GM19463 (cell line): ENCODE results near the gene CCDC60.

Source experiments
- ATAC-seq: cut with Tn5 transposase; IDR thresholded peaks from one replicate; pipeline ENCODE4 v1.9.1; 2021; ENCODE audit warnings: mild to moderate bottlenecking, moderate library complexity; ENCODE audit not compliant: unreplicated experiment

The CCDC60 gene

DNA sequence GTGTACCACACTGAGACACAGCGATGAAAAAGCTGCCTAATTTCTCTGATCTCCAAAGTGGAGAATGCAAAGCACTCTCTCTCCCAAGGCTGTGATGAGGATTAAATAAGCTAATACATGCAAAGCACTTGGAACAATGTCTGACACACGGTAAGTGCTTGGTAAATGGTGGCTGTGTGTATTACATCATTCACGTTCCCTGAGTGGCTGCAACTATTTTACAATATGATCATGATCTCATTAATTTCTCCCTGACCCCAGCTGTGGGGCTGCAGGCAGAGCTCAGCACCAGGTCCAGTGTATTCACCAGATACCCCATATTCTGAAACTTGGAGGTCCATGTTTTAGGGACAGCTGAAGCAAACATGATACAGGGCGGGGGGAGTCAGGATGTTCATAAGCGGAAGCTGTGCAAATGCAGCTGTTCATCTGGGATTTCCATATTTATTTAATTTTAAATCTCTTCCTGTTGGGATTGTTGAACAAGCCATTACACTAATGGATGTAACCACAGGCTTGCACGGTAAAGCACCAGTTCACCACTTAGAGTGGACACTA is 106.4 kb downstream of the CCDC60 start:
- ATAC-seq = no peak

DNA sequence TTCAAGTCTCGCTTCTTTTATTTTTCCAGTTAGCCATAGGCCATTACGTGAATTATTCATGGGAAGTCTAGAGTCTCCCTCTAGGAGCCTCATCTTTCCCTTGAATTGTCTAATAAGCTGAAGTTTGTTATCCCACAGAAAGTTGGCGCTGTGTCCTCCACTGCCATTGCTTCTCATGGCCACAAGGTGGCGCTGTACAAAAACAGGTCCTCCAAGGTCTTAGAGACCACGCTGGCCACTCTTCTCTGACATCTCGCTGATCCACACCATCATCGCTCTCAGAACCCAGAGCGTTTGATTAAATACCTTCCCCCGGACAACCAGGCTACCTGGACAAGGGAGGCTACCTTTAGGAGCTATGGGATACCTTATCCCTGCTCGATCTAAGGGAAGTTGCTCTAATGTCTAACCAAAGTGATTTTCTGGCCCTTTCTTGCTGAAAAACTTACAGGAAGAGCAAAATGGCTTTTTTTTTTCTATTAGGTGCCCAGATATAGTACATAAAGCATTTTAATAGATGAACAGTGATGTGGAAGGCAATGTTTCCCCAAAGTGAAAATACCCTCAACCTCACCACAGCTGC is 110.0 kb downstream of the CCDC60 start:
- no peak for ATAC-seq

DNA sequence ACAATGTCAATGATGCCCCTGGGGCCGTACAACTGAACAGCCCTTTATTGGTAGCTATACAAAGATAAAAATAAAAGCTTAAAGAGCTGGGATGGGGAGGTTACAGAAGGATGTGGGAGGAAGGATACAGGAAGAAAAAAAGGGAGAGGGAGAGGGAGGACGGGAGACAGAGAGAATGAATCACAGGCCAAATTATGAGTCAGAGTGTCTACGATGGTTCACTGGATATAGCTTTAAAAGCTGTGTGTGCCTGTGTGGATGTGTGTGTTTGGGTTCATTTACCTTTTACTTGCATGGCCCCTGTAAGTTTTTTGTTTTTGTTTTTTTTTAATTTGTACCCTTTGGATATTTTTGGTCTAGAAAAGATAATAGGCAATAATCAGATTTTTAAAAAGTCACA is 111.9 kb downstream of the CCDC60 start:
- ATAC-seq = no peak

DNA sequence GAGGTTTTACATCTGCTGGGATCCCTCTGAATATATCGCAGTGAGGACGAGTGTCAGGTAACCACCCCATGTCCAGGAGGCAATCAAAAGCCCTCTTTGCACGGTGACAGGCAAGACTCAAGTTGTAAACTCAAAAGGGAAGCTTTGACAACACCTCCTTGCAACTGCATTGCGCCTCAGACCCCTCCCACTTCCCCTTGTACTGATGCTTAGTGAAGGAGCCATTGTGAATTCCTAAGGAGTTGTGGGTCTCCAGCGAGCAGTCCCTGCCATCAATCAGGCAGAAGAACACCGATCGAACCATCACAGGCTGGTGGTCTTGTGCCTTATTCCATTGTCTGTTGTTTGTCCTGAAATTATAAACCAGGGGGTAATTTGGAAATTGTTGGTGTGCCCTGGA is 112.6 kb downstream of the CCDC60 start:
- ATAC-seq = no peak

DNA sequence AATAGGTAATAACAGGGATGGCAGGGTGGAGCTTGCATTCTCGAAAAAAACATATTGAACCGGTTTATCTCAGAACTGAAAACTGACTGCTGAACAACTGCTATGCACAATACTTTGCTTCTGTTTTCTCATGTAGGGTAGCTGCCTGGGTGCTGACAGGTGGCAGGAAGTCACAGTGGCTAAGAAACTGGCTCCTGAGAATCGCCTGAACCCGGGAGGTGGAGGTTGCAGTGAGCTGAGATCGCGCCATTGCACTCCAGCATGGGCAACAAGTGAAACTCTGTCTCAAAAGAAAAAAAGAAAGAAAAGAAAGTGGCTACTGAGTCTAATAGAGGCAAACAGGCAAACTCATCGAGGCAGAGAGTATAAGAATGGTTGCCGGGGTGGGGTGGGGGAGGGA is 113.1 kb downstream of the CCDC60 start:
- no peak for ATAC-seq

DNA sequence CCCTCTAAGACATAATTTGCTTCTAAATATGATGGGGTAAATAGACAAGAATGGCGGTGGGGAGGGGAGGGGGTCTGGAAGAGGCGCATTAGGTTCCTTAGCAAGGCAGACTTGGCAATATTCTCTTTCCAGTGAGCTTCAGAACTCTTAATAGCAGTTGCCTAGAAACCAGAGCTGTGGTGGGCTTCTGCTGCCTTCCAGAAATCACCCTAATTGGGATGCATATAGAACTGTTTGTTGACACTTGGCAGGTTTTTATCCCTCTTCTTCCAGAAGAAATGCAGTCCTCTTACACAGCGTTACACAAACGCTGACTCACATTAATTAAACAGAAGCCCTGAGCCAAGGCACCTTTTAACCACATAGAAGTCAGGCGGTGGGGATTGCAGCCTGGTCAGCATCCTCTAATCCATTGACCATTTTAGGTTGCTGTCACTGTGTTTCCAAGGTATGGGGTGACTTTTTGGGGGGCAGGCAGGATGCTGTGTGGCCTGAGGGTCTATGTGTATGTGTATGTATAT is 114.1 kb downstream of the CCDC60 start:
- ATAC-seq = no peak

DNA sequence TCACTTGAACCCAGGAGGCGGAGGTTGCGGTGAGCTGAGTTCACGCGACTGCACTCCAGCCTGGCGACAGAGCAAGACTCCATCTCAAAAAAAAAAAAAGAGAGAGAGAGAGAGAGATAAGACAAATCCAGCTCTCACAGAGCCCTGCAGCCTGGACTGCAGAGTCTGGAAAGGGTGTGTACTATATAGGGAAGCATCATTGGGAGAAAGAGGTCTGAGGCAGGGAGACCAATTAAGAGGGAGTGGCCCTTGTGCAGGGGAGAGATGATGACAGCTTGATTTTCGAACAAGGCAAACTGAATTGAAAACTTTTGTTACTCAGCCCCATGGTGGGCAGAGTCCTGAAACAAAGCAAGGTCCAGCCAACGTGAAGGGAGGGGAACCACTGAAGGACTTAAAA is 116.2 kb downstream of the CCDC60 start:
- ATAC-seq = no peak

DNA sequence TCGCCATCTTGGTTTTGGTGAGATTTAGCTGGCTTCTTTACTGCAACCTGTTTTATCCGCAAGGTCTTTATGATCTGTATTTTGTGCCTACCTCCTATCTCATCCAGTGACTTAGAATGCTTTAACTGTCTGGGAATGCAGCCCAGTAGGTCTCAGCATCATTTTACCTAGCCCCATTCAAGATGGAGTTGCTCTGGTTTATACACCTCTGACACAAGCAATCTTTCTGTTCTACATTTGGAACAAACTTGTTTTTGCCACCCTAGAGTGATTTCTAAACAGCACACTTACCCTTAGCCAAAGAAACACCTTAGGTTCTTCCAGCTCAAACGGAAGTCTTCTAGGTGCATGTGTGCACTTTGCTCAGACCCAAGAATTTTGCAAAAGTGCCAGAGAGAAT is 122.3 kb downstream of the CCDC60 start:
- no peak for ATAC-seq

DNA sequence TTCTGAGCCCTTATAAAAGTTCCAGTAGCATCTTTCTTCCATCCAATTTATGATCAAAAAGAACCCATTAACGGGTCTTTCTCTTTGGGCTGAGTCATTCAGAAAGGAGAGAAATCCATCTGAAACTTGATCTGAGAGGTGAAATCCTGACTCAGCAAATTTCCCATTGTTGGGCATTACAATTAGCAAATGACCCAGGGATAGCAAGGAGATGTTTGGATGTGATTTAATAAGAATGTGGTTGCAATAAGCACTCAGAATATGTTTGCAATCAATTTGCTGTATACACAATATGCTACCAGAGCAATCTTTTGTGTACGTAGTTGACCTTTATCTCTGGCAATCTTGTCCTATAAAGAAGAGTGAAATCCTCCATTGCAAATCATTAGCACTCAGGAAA is 122.7 kb downstream of the CCDC60 start:
- ATAC-seq = no peak

DNA sequence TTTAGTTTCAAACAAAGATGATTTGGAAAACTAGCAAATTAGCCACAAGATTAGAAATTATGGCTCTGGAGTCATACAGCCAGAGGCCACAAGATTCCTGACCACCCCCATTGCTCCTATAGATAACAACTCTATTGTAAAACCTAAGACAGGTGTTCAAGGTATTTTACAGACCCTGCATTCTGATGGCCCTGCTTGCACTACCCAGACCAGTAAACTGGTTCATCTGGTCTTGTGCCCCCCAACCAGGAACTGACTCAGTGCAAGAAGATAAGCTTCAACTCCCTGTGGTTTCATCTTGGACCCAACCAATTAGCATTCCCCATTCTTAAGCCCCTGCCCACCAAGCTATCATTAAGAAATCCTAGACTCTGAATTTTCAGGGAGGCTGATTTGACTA is 125.0 kb downstream of the CCDC60 start:
- no peak for ATAC-seq

DNA sequence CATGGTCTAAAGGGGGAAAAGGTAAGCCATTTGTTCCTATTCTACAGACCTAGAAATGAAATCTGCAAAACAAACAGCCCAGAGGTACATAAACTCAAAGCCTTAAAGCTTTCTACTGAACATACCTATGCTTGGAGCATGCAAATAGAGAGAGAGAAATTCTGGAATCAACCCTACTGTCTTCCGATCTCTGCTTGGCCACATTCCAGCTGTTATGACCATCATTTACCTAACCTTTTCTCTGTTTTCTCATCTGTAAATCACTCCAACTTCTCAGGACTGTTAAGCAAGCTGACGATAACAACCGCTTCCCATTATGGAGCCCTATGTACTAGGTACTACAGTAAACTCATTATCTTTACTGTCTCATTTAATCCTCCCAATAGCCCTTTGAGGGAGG is 126.3 kb downstream of the CCDC60 start:
- ATAC-seq = no peak

DNA sequence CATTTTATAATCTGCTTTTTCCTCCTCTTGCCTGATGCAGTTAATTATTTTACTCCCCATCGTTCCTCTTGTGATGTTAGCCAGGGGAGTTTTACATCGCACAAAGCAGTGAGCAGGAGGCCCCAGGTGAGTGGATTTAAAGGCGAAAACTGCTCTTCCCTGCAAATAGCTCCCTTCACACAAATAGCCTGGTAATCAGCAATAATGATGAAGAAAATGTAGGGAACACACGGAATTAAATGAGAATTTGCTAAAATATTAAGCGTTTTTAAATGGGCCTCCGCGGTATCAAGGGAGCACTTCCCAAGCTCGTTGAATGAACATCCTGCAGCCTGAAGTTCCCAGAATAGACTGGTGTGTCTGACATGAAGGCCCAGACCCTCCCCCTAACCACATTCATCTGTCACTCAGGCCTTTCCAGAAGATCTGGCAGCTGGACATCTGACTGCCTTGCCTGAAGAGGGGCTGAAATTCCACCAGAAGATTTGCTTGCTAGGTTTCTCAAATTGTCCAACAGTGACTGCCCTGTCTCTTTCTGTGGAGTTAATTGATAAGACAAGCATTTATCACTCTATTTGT is 127.2 kb downstream of the CCDC60 start:
- ATAC-seq = no peak

DNA sequence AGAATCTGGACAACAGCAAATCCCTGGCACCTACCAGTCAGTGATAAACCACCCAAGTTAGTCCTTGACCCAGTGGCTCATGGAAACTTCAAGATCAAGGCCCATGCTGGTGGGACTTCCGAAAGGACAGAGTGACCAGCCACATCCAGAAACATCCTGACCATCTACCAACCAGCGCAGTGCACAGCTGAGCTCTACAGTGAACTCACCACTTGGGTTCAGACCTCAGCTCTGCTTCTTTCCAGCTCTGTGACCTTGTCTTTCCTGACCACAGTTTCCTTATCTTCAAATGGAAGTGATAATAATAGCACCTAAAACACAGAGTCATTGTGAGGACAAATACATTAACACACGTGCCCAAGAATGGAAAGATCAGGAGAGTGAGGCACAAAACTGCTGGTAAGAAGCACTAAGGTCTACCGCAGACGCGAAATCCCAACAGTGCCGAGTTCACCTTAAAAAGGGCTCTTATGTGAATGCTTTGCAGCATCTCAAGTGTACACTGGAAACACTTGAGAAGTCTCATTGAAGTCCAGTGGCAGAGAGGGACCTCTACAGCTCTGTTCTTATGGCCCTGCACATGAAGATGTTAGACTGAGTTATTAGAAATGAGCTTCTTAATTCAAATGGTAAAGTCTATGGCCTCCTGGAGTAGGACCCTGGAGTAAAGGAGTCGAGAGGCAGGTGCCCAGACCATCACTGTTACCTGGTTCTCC is 128.8 kb downstream of the CCDC60 start:
- ATAC-seq = no peak

DNA sequence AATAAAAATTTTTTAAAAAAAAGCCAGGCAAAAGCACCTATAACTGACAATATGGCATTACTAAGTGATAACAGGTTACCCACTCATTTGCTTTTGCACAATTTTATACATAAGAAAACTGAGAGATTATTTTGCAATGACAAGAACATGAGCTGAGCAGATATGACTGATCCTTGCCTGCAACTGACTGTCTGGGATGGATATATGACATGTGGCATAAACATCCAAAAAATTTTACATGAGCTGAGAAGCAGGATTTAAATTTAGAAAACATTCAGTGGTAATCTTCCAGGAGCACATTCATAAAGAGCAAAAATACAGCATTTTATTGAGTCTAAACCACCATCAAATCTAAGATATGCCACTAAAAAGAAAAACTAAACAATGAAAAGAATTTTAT is 133.8 kb downstream of the CCDC60 start:
- no peak for ATAC-seq

DNA sequence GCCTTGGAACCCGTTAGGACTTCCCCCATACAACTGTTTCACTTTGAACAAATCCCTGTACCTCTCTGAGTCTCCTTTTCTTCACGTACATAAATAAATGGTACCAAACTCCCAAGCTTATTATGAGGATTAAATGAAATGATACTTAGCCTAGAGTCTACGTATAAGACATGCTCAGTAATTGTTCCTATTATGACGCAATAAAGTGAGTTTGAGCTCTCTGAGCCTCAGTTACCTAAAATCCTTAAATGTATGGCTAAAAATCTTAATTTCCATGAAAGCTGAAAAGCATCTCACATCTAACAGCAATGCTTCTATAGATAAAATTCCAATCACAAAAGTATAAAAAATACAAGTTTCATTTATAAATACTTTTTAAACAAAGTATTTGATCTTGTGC is 141.1 kb downstream of the CCDC60 start:
- no peak for ATAC-seq

DNA sequence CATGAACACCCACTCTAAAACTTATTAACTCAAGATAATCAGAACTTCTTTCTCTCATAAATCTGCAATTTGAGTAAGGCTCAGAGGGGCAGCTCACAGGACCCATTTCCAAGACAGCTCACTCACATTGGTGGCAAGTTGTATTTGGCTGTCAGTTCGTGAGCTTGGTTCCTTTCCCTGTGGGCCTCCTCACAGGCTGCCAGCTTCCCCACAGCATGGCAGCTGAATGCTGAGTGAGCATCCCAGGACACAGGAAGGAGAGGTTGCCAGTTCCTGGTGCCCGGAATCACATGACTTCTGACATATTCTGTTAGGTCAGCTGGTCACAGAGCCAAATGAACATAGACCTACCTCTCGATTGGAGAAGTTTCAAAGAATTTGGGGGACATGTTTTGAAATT is 142.4 kb downstream of the CCDC60 start:
- ATAC-seq = no peak

DNA sequence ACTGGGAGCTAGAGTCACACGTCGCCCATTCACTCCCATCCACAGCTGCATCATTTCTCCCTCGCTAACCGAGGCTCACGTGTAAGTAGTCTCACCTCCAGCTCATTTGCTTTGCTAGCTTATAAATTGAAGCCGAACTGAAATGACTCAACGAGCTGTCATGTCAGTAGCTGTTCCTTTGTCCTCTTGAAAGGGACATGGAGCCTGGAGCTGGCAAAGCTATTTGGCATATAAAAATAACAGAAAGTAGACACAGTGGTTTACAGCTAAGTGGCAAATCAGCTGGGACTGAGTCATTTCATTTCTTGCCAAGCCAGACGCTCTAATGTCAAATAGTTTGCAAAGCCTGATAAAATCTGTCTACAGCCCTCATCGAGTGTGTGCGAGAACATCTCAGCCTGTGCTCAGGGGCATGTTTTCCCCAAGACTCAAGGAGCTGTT is 144.6 kb downstream of the CCDC60 start:
- no peak for ATAC-seq

DNA sequence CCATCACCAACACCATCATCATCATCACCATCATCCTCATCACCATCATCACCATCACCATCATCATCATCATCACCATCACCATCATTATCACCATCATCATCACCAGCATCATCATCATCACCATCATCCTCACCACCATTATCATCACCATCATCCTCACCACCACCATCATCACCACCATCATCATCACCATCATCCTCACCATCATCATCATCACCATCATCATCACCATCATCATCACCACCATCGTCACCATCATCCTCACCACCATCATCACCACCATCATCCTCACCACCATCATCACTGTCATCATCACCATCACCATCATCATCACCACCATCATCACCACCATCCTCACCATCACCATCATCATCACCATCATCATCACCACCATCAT is 146.0 kb downstream of the CCDC60 start:
- no peak for ATAC-seq

DNA sequence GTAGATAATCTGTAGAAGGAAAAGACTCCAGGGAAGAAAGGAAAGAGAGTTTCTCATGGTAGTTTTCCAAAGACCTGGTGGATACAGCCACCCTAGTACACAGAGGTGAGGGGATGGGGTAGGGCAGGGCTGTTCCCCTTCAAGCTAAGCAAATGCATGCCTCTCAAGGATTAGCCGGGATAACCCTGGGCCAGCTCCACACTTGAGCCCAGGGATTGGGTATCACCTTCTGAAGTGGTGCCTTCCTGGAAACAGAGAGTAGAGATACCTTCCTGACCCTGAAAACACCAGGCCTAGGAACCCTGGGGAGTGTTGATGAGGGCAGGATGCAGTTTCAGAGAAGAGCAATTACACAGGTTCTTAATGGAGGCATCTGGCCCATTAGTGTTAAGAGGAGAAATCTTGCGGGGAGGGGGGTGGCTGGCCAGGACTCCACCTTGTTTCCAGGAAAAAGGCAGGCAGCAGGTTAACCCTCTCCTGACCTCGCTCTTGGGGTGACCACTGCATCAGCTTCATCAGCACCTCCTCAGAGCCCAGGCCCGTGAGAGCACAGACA is 152.1 kb downstream of the CCDC60 start:
- no peak for ATAC-seq

DNA sequence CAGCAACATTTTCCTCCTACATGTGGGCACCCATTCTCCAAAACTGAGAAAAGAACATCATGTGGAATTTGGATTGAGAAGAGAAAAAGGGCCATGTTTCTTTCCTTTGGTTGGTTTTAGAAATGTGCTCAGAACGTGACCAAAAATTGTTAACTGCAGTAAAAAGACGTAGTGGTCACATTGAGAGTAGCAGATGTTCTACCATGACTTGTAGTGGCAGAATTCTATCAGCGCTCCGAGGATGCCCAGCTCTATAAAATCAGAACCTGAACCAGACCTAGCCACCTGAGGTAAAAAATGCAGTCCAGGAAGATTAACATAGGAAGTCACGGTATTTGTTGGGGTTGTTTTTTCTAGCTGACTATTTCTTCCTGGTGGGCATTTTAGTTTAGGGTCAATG is 157.3 kb downstream of the CCDC60 start:
- ATAC-seq = no peak

DNA sequence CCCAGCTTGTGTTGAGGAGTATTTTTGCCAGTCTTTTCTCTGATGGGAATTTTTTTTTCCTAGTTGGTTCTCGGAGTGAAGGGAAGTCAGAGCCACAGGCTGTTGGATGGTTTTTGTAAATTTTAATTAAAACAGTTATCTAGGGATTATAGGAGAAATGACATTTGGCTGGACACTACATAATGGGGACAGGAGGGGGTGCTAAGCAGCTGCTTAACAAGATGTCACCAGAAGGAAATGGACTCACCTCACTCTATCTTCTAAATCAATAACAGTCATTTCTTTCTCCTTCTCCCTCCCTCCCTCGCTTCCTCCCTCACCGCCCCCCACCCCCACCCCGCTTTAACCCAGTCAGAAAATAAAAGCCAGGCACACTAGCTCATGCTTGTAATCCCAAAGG is 165.7 kb downstream of the CCDC60 start:
- no peak for ATAC-seq

DNA sequence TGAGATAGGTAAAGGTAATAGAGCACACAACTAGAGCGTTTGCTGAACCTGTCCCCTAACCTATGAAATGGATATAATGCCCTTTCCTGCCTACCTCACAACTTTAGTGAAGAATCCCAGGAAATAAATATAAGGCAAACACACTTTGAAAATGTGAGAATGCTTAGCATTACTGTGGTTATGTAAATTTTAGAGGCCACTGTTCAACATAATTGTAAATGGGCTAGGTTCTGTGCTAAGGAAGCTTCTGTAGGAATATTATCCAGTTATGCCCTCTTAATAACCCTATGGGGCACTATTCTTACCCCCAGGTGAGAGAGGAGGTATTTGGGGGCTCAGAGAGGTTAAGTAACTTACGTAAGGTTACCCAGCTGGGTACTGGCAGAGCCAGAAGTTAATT is 166.5 kb downstream of the CCDC60 start:
- no peak for ATAC-seq
